GM23248 (cell line): ENCODE measurements around the gene TSPEAR.

Experiments
- EZH2 ChIP-seq: fragments of 200-600 bp; sonication (generic); IDR thresholded peaks from 2 replicates; pipeline ENCODE4 v1.6.1; 2018; ENCODE audit warnings: antibody characterized with exemption, mild to moderate bottlenecking; ENCODE audit not compliant: insufficient read depth, poor library complexity, severe bottlenecking
- EZH2phosphoT487 ChIP-seq: fragments of 200-600 bp; sonication (generic); IDR thresholded peaks from 2 replicates; pipeline ENCODE4 v1.6.1; 2018; ENCODE audit warnings: antibody characterized with exemption, moderate library complexity, mild to moderate bottlenecking, low read depth; ENCODE audit not compliant: insufficient read depth

DNA sequence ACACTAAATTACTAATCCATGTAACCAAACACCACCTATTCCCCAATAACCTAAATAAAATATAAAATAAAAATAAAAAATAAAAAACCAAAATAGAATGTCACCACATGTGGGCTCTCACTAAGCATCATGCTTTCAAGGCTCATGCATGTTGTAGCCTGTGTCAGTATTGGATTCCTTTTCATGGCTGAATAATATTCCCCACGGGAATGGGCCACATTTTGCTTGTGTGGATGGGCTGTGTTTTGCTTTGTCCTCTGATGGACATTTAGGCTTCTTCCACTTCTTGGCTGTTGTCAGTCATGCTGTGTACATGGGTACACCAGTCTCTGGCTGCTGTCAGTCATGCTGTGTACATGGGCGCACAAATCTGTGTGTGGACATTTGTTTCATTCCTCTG is 122.3 kb downstream of the TSPEAR start:
- no peak for TF ChIP-seq EZH2
- no peak for TF ChIP-seq EZH2phosphoT487
